Measurements from ENCODE around the gene MAEA. TPM values are rescaled to one million over a fixed set of nuclear protein-coding genes. Genes with fewer than 3 reads are reported as not detected.
A peak's percentile ranks its signal among the peaks of the same experiment; 100 is the strongest.

Gene MAEA
- total and polyA plus RNA-seq, 9 of the 15 experiments (the other 6 are each of a cell fraction or from before 2014, with no cell fraction given), result 2.1 to 86.5 (median 45.0) TPM

DNA sequence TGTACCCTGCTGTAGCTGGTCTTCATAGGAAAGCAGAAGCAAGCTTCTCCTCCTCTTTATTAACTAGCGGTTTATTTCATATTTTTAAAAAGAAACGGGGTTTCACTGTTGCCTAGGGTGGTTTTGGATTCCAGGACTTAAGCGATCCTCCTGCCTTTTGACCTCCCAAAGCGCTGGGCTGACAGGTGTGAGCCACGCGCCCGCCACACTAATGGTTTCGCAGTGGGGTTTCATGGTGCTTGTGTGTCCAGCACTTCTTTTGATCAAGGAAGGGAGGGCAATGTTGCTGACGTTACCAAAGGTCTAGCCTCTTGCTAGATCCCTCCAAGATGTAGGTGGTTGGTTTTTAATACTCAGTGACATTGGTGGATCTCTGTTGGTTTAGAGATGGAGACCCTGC lies 1.4 kb downstream of the MAEA start (continued):
- TF ChIP-seq ZNF764 (CRISPR knock-in tag; IDR thresholded peaks at IDR 0.05; ENCODE audit: low read depth) (no peak), ZNF217 (CRISPR knock-in tag; IDR thresholded peaks at IDR 0.05) (no peak)
- TF ChIP-seq, protein P1, sequence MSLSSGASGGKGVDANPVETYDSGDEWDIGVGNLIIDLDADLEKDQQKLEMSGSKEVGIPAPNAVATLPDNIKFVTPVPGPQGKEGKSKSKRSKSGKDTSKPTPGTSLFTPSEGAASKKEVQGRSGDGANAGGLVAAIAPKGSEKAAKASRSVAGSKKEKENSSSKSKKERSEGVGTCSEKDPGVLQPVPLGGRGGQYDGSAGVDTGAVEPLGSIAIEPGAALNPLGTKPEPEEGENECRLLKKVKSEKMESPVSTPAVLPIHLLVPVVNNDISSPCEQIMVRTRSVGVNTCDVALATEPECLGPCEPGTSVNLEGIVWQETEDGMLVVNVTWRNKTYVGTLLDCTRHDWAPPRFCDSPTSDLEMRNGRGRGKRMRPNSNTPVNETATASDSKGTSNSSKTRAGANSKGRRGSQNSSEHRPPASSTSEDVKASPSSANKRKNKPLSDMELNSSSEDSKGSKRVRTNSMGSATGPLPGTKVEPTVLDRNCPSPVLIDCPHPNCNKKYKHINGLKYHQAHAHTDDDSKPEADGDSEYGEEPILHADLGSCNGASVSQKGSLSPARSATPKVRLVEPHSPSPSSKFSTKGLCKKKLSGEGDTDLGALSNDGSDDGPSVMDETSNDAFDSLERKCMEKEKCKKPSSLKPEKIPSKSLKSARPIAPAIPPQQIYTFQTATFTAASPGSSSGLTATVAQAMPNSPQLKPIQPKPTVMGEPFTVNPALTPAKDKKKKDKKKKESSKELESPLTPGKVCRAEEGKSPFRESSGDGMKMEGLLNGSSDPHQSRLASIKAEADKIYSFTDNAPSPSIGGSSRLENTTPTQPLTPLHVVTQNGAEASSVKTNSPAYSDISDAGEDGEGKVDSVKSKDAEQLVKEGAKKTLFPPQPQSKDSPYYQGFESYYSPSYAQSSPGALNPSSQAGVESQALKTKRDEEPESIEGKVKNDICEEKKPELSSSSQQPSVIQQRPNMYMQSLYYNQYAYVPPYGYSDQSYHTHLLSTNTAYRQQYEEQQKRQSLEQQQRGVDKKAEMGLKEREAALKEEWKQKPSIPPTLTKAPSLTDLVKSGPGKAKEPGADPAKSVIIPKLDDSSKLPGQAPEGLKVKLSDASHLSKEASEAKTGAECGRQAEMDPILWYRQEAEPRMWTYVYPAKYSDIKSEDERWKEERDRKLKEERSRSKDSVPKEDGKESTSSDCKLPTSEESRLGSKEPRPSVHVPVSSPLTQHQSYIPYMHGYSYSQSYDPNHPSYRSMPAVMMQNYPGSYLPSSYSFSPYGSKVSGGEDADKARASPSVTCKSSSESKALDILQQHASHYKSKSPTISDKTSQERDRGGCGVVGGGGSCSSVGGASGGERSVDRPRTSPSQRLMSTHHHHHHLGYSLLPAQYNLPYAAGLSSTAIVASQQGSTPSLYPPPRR (CRISPR knock-in tag; IDR thresholded peaks at IDR 0.05; ENCODE audit: borderline replicate concordance), result 0 out of 2 replicates have a peak, but pooled peaks have one; percentile 9
- TF ChIP-seq, protein P2, sequence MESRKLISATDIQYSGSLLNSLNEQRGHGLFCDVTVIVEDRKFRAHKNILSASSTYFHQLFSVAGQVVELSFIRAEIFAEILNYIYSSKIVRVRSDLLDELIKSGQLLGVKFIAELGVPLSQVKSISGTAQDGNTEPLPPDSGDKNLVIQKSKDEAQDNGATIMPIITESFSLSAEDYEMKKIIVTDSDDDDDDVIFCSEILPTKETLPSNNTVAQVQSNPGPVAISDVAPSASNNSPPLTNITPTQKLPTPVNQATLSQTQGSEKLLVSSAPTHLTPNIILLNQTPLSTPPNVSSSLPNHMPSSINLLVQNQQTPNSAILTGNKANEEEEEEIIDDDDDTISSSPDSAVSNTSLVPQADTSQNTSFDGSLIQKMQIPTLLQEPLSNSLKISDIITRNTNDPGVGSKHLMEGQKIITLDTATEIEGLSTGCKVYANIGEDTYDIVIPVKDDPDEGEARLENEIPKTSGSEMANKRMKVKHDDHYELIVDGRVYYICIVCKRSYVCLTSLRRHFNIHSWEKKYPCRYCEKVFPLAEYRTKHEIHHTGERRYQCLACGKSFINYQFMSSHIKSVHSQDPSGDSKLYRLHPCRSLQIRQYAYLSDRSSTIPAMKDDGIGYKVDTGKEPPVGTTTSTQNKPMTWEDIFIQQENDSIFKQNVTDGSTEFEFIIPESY (CRISPR knock-in tag; IDR thresholded peaks at IDR 0.05), result 0 out of 2 replicates have a peak, but pooled peaks have one; percentile 37
- TF ChIP-seq, protein P3, sequence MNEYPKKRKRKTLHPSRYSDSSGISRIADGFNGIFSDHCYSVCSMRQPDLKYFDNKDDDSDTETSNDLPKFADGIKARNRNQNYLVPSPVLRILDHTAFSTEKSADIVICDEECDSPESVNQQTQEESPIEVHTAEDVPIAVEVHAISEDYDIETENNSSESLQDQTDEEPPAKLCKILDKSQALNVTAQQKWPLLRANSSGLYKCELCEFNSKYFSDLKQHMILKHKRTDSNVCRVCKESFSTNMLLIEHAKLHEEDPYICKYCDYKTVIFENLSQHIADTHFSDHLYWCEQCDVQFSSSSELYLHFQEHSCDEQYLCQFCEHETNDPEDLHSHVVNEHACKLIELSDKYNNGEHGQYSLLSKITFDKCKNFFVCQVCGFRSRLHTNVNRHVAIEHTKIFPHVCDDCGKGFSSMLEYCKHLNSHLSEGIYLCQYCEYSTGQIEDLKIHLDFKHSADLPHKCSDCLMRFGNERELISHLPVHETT (CRISPR knock-in tag; conservative IDR thresholded peaks at IDR 0.05 in 1 of 2, IDR thresholded peaks at IDR 0.05 in 1 of 2), result no peak
- TF ChIP-seq, protein P4, sequence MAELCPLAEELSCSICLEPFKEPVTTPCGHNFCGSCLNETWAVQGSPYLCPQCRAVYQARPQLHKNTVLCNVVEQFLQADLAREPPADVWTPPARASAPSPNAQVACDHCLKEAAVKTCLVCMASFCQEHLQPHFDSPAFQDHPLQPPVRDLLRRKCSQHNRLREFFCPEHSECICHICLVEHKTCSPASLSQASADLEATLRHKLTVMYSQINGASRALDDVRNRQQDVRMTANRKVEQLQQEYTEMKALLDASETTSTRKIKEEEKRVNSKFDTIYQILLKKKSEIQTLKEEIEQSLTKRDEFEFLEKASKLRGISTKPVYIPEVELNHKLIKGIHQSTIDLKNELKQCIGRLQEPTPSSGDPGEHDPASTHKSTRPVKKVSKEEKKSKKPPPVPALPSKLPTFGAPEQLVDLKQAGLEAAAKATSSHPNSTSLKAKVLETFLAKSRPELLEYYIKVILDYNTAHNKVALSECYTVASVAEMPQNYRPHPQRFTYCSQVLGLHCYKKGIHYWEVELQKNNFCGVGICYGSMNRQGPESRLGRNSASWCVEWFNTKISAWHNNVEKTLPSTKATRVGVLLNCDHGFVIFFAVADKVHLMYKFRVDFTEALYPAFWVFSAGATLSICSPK (IDR thresholded peaks at IDR 0.05; ENCODE audit: borderline replicate concordance), result no peak
- TF ChIP-seq, protein P5, sequence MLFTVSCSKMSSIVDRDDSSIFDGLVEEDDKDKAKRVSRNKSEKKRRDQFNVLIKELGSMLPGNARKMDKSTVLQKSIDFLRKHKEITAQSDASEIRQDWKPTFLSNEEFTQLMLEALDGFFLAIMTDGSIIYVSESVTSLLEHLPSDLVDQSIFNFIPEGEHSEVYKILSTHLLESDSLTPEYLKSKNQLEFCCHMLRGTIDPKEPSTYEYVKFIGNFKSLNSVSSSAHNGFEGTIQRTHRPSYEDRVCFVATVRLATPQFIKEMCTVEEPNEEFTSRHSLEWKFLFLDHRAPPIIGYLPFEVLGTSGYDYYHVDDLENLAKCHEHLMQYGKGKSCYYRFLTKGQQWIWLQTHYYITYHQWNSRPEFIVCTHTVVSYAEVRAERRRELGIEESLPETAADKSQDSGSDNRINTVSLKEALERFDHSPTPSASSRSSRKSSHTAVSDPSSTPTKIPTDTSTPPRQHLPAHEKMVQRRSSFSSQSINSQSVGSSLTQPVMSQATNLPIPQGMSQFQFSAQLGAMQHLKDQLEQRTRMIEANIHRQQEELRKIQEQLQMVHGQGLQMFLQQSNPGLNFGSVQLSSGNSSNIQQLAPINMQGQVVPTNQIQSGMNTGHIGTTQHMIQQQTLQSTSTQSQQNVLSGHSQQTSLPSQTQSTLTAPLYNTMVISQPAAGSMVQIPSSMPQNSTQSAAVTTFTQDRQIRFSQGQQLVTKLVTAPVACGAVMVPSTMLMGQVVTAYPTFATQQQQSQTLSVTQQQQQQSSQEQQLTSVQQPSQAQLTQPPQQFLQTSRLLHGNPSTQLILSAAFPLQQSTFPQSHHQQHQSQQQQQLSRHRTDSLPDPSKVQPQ (CRISPR knock-in tag; IDR thresholded peaks at IDR 0.05; ENCODE audit: borderline replicate concordance), result no peak
